Measurements from ENCODE around the gene NDUFA11.
"Not testable (repeated sequence)": the region's sequence is repeated elsewhere in the genome, so short reads cannot be mapped to it uniquely, and the experiment has no call there.

NDUFA11 gene

DNA sequence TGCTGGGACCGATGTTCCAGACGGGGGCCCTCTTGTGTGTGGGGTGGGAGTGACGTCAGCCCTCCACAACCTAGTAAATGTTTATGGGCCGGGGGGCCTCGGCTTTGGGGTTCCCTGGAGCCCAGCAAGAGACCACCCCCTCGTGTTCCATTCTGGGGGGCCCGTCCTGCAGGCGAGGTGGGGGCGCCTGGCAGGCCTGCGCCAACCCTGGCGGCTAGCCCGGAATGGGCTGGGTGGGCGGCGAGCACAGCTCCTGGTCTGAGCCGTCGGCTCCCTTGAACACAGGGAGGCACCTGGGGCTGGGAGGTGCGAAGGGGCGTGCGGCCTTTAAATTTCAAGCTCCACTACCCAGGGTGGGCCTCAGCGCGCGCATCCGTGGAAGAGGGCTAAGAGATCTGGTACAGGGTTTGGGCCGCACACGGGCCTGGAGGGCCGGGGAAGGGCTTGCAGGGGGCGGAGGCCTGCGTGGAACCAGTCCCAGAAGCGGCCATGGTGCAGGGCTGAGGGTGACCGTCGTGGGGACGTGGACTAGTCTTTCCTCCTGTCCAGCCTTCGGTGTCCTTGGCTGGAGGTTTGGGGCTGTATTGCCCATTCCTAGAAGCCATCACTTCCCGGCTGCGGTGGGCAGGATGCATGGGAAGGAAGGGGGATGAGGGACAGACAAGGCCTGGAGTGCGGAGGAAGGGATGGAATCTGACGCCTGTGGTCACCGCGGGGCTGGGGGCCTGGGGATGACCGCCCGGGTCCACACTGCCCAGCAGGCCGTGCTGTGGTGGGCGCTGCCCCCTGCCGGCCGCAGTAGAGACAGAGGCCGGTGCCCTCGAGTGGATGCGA, 11.4 kb downstream of the NDUFA11 start:
- FAIRE-seq (no peak), DNase-seq (ENCODE audit: insufficient read length, low spot score) (no peak)

DNA sequence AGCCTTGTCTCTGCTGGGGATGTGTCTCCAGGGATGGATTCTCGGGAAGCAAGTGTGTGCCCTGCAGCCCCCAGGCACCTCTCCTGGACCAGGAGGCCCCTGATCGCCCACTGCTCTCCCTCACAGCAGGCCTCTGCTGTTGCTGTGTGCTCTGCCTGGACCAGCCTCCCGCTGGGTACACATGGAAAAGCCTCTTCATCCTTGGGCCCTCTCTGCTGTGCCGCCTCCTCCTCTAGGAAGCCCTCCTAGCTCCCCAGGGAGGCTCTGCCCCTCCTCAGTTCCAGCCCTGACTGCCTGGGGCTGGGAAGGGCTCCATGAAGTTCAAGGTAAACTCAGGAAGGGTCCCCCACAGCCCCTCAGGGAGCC, 12.0 kb downstream of the NDUFA11 start:
- DNase-seq (ENCODE audit: insufficient read length, low spot score) = no peak
- FAIRE-seq = no peak

GRCh38 chr19:5890099-5890498, 13.5 kb downstream of the NDUFA11 start:
- FAIRE-seq = no peak
- no peak for DNase-seq (ENCODE audit: insufficient read length, low spot score)

GRCh38 chr19:5889288-5889971, 14.2 kb downstream of the NDUFA11 start:
- DNase-seq (ENCODE audit: insufficient read length, low spot score) (no peak), FAIRE-seq (no peak)

GRCh38 chr19:5884065-5884811, 19.4 kb downstream of the NDUFA11 start:
- not testable (repeated sequence) for FAIRE-seq; DNase-seq (ENCODE audit: insufficient read length, low spot score)

DNA sequence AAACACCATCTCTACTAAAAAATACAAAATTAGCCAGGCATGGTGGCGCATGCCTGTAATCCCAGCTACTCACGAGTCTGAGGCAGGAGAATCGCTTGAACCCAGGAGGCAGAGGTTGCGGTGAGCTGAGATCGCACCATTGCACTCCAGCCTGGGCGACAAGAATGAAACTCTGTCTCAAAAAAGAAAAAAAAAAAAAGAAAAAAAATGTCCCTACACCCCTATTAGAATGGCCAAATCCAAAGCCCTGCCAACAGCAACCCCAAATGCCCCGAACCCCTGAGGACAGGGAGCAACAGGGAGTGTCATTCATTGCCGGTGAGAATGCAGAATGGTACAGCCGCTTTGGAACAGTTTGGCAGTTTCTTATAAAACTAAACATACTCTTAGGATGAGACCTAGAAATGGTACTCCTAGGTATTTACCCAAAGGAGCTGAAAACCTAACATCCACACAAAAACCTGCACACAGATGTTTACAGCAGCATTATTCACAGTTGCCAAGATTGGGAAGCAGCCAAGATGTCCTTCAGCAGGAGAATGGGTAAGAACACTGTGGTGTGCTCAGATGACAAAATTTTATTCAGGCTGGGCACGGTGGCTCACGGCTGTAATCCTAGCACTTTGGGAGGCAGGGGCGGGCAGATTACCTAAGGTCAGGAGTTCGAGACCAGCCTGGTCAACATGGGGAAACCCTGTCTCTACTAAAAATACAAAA, 20.3 kb downstream of the NDUFA11 start:
- DNase-seq (ENCODE audit: insufficient read length, low spot score); FAIRE-seq: not testable (repeated sequence)

GRCh38 chr19:5882421-5882968, 21.1 kb downstream of the NDUFA11 start:
- DNase-seq (ENCODE audit: insufficient read length, low spot score) (no peak), FAIRE-seq (no peak)

DNA sequence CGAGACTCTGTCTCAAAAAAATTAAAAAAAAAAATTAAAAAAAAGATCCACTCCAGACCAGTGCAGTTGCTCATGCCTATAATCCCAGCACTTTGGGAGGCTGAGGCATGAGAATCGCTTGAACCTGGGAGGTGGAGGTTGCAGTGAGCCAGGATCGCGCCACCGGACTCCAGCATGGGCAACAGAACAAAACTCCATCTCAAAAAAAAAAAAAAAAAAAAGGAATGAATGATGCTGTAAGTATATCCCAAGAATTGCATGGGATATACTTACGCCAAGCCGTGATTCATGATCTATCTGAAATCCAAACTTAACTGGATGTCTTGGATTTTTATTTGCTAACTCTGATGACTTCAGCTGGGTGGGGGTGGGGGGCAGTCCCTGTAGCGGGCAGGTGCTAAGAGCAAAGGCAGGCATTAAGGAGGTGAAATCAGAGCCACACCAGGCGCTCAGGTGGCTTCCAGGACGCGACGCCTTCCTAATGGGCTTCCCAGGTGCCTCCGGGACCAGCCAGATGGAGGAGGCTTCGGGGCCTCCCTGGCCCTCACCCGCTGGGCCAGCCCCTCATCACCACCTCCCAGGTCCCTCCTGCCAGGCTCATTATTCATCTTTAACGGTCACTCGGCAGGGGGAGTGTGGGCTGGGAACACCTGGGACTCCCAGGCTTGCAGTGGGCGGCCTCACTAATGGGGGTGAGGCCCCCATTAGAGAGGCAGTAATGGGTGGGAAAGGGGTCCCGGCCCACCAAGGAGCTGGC, 21.9 kb downstream of the NDUFA11 start:
- FAIRE-seq (no peak), DNase-seq (ENCODE audit: insufficient read length, low spot score) (no peak)

GRCh38 chr19:5880604-5881078, 22.9 kb downstream of the NDUFA11 start:
- no peak for DNase-seq (ENCODE audit: insufficient read length, low spot score)

GRCh38 chr19:5880196-5880595, 23.4 kb downstream of the NDUFA11 start:
- no peak for DNase-seq (ENCODE audit: insufficient read length, low spot score)
- no peak for FAIRE-seq

More at GRCh38 chr19:5880604-5881078, 22.9 kb downstream of the NDUFA11 start:
- no peak for FAIRE-seq

DNA sequence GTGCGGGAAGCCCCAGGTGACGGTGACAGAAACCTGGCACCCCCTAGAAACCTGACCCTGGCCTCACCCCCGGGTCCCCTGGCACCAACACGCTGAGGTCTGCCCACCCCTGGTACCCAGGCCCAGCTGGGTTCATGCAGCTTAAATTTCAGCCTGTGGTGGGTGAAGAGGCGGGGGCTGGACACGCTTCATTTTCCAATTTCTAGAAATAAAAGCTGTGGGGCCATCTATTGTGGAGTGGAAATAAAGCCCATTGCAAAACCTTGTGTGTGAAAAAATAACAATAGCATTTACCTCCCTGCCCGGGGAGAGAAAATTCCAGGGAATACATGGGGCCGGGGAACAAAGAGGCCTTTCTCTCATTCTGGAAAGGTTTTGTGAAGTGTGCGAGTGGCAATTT, 25.7 kb downstream of the NDUFA11 start:
- FAIRE-seq (no peak), DNase-seq (ENCODE audit: insufficient read length, low spot score) (no peak)

GRCh38 chr19:5877427-5877826, 26.2 kb downstream of the NDUFA11 start:
- FAIRE-seq (no peak), DNase-seq (ENCODE audit: insufficient read length, low spot score) (no peak)

DNA sequence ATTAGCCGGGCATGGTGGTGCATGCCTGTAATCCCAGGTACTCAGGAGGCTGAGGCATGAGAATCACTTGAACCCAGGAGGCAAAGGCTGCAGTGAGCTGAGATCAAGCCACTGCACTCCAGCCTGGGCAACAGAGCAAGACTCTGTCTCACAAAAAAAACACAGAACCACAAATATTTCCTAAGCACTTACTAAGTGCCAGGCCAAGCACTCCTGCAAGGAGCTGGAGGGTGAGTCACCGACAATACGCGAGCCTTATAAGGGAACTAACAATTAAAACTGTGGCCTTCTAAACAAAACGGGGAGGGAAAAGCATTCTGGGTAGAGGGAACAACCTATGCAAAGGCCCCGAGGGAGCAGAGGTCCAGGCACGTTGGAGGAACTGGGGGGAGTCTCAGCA, 29.1 kb downstream of the NDUFA11 start:
- DNase-seq (ENCODE audit: insufficient read length, low spot score) = not testable (repeated sequence)

DNA sequence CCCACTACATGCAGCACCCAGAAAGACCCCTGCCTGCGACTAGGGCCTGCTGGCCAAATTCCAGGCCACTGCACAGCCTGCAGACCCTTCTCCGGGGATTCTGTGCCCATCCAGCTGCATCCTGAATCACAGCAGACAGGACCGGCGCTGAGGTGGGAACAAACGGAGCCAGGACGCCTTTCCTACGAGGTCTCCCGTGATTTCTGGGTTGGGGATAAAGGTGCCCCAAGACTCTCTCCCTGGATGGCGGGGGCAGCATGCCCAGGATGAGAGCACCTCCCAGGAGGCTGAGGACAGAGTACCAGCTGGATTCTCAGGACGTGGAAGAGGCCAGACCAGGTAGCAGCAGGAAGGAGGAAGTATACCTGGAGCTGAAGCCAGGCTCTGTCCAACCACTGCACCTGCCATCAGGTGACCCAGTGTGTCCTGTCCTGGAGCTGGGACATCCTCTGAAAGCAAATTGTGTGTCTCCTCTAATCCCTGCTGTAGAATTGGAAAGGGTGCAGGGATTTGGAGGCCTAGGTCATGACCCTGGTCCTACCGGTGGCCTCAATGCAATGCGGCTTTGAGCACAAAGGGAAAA, 29.9 kb downstream of the NDUFA11 start:
- FAIRE-seq (no peak), DNase-seq (ENCODE audit: insufficient read length, low spot score) (no peak)

More for the DNA sequence above, 29.1 kb downstream of the NDUFA11 start:
- not testable (repeated sequence) for FAIRE-seq

DNA sequence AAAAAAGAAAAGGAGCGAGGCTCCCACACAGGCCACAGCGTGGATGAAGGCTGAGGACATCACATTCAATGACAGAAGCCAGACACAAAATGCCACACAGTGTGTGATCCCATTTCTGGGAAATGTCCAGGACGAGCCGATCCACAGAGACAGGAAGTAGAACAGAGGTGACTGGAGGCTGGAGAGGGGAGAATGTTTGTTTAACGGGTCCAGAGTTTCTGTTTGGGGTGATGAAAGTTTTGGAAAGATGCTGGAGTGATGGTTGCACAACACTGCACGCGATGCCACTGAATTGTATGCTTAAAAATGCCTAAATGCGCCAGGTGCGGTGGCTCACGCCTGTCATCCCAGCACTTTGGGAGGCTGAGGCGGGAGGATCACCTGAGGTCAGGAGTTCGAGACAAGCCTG, 32.6 kb downstream of the NDUFA11 start:
- DNase-seq (ENCODE audit: insufficient read length, low spot score) (no peak), FAIRE-seq (no peak)

GRCh38 chr19:5867201-5868136, 36.1 kb downstream of the NDUFA11 start:
- no peak for FAIRE-seq
- DNase-seq (ENCODE audit: insufficient read length, low spot score) = no peak

DNA sequence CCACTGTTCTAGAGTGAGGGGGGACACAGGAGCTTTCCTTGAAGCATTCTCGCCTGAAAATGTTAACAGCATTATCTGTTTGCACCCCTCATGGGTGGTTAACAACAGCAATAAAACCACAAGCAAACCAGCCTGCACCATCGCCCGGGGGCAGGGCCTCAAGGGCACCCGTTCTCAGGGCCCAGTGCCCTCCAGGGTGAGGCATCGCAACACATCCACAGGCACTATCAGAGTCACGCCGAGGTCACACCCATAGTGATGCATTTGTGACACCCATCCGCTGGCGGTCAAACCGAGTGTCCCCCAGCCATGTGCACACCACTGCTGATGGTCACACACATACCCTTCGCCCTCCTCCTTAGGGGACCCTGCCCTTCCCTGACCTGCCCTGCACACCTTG, 37.8 kb downstream of the NDUFA11 start:
- DNase-seq (ENCODE audit: insufficient read length, low spot score) (no peak), FAIRE-seq (no peak)

All from GM19239 (cell line).